Endothelial cell of umbilical vein (primary cell): Measurements from ENCODE around the gene TTL. TPM values are rescaled to one million over a fixed set of nuclear protein-coding genes. Genes with fewer than 3 reads are reported as not detected.

ENCODE experiments used
- BruUV-seq: library from RNA; stranded (reverse); fragments of 400-500 nt; replicated peaks from 2 replicates; lab custom pipeline; 2021; lab: Mats Ljungman, UMichigan
- CTCF ChIA-PET: fragments of 300-600, 350-600 bp; sonication (Branson Sonifier 250); formaldehyde crosslinking; loops from one replicate; lab custom pipeline; 2021; ENCODE audit warnings: antibody characterized with exemption, inconsistent platforms; lab: Charles Lee
- POLR2A ChIA-PET: fragments of 300-600, 350-600 bp; sonication (Branson Sonifier 250); formaldehyde crosslinking; loops from one replicate; lab custom pipeline; 2021; ENCODE audit warnings: antibody characterized with exemption, inconsistent platforms; lab: Charles Lee
- DNase-seq: peaks from one replicate; pipeline ENCODE4 v3.0.0-alpha.2; 2011; ENCODE audit warnings: low read depth, low spot score
- FAIRE-seq: peaks from 2 replicates; lab custom pipeline; 2011; peaks lifted over from hg19 to GRCh38; lab: Jason Lieb, UNC
- H2AFZ ChIP-seq: 2 replicates; pipeline ENCODE4 v1.6.0; 2012; ENCODE audit warnings: low read depth, low read length, control low read depth, inconsistent platforms
- H3K27ac ChIP-seq: 2 replicates; pipeline ENCODE4 v1.5.1; 2011; ENCODE audit warnings: low read depth, mild to moderate bottlenecking, control low read depth, low read length, moderate library complexity; ENCODE audit not compliant: insufficient read depth
- H3K27me3 ChIP-seq, 2 experiments: 2 replicates each; pipeline versions ENCODE4 v1.6.0 to v1.6.1; 2011; ENCODE audit warnings: low read length in 2 of 2, mixed read lengths in 1 of 2; ENCODE audit not compliant: control insufficient read depth in 2 of 2, insufficient read depth in 2 of 2
- H3K36me3 ChIP-seq, 2 experiments: 2 replicates in 1 of 2; 3 replicates in 1 of 2; pipeline ENCODE4 v1.5.1; 2011; ENCODE audit warnings: low read length in 2 of 2, mild to moderate bottlenecking in 1 of 2, moderate library complexity in 1 of 2; ENCODE audit not compliant: control insufficient read depth in 2 of 2, insufficient read depth in 2 of 2; ENCODE audit errors: extremely low read depth in 1 of 2
- H3K4me1 ChIP-seq: 3 replicates; pipeline ENCODE4 v1.5.1; 2011; ENCODE audit warnings: mild to moderate bottlenecking, low read length; ENCODE audit not compliant: control insufficient read depth, insufficient read depth; ENCODE audit errors: extremely low read depth
- H3K4me2 ChIP-seq: 2 replicates; pipeline ENCODE4 v1.6.1; 2011; ENCODE audit warnings: low read length, control low read depth, mixed read lengths; ENCODE audit not compliant: insufficient read depth
- H3K4me3 ChIP-seq, 3 experiments: fragments of 200-600 bp in 1 of 3; sonication (generic), shearing (Covaris generic) in 1 of 3; replicated peaks in 1 of 3; 2 replicates each; pipeline ENCODE4 v1.5.1; 2011 to 2016; ENCODE audit warnings: control low read depth in 3 of 3, low read length in 3 of 3, mild to moderate bottlenecking in 2 of 3, inconsistent platforms in 1 of 3, low read depth in 1 of 3, moderate library complexity in 1 of 3; ENCODE audit not compliant: insufficient read depth in 1 of 3
- H3K79me2 ChIP-seq: 2 replicates; pipeline ENCODE4 v1.6.0; 2012; ENCODE audit warnings: low read length, inconsistent platforms; ENCODE audit not compliant: control insufficient read depth, insufficient read depth
- H3K9ac ChIP-seq: replicated peaks from 2 replicates; pipeline ENCODE3; 2011; ENCODE audit warnings: low read length, control low read depth; ENCODE audit not compliant: insufficient read depth; ENCODE audit errors: extremely low read depth
- H3K9me1 ChIP-seq: replicated peaks from 3 replicates; pipeline ENCODE4 v1.6.0; 2011; ENCODE audit warnings: mild to moderate bottlenecking, low read length; ENCODE audit not compliant: control insufficient read depth, insufficient read depth; ENCODE audit errors: extremely low read depth
- H3K9me3 ChIP-seq: replicated peaks from 2 replicates; pipeline ENCODE4 v1.5.1; 2012; ENCODE audit warnings: low read length, inconsistent platforms; ENCODE audit not compliant: control insufficient read depth, insufficient read depth
- H4K20me1 ChIP-seq: replicated peaks from 2 replicates; pipeline ENCODE3; 2011; ENCODE audit warnings: mild to moderate bottlenecking, low read length; ENCODE audit not compliant: control insufficient read depth, insufficient read depth; ENCODE audit errors: extremely low read depth
- EZH2 ChIP-seq: IDR thresholded peaks from 2 replicates; pipeline ENCODE4 v1.6.1; 2012; ENCODE audit warnings: borderline replicate concordance, low read depth, mild to moderate bottlenecking, moderate library complexity, low read length, inconsistent platforms; ENCODE audit not compliant: severe bottlenecking
- FOS ChIP-seq: IDR thresholded peaks from 2 replicates; pipeline ENCODE4 v1.6.1; 2011; ENCODE audit warnings: mild to moderate bottlenecking, low read length, moderate library complexity, borderline replicate concordance; ENCODE audit not compliant: insufficient read depth
- GATA2 ChIP-seq: IDR thresholded peaks from 2 replicates; pipeline ENCODE4 v1.7.0; 2011; ENCODE audit warnings: low read depth, mild to moderate bottlenecking, moderate library complexity, mixed read lengths, low read length; ENCODE audit not compliant: insufficient read length, insufficient read depth
- JUN ChIP-seq: IDR thresholded peaks from 2 replicates; pipeline ENCODE4 v1.6.1; 2011; ENCODE audit warnings: borderline replicate concordance, low read depth; ENCODE audit not compliant: insufficient read length, insufficient read depth
- MYC ChIP-seq: IDR thresholded peaks from one replicate; pipeline ENCODE4 v1.6.1; 2011; ENCODE audit warnings: mild to moderate bottlenecking, low read depth, low read length
- POLR2A ChIP-seq: IDR thresholded peaks from 2 replicates; pipeline ENCODE4 v1.6.1; 2012; ENCODE audit warnings: low read depth, mild to moderate bottlenecking, control low read depth, low read length
- POLR2AphosphoS5 ChIP-seq: IDR thresholded peaks from 2 replicates; pipeline ENCODE4 v1.6.1; 2012; ENCODE audit warnings: low read depth, mild to moderate bottlenecking, control low read depth, low read length, moderate library complexity; ENCODE audit not compliant: insufficient read depth
- dilution Hi-C: fragments of 300-500 bp; cut with MboI; formaldehyde crosslinking; loops from one replicate; pipeline ENCODE4 v1.15.0; 2019; ENCODE audit warnings: low sequenced_read_pairs; ENCODE audit not compliant: extremely low pct_ligation_motif_present
- intact Hi-C: fragments of 100-400 bp; cut with micrococcal nuclease; formaldehyde crosslinking; loops from one replicate; pipeline ENCODE4 v1.10.0; 2022
- polyA plus RNA-seq, 4 experiments: library from polyadenylated mRNA; depleted of rRNA in 3 of 4; stranded (reverse) in 3 of 4; unstranded in 1 of 4; fragments of >200 nt; gene quantifications; 2 replicates each; pipeline versions ENCODE4 v1.2.1 to v1.2.3, GENCODE V29; 2011 to 2012; ENCODE audit warnings: missing spikeins in 1 of 4
- total RNA-seq: library from RNA; stranded (reverse); gene quantifications from 2 replicates; pipeline ENCODE4 v1.2.3, GENCODE V29; 2021
- TF ChIP-seq, protein P1 (sequence below): IDR thresholded peaks from 2 replicates; pipeline ENCODE4 v1.6.1; 2011; ENCODE audit not compliant: insufficient read depth, insufficient read length
- TF ChIP-seq, protein P2 (sequence below), 2 donors: IDR thresholded peaks; 1 replicate in 1 of 2; 2 replicates in 1 of 2; pipeline ENCODE4 v1.5.1; 2011; ENCODE audit warnings: low read length in 2 of 2, mild to moderate bottlenecking in 2 of 2, moderate library complexity in 2 of 2, control low read depth in 1 of 2, inconsistent platforms in 1 of 2, low read depth in 1 of 2; ENCODE audit not compliant: insufficient read depth in 1 of 2; ENCODE audit errors: extremely low read depth in 1 of 2

TTL gene
- total and polyA plus RNA-seq, 2 donors (not counting 3 experiments of a cell fraction or from before 2014, with no cell fraction given) = 21.9 to 66.8 TPM

DNA sequence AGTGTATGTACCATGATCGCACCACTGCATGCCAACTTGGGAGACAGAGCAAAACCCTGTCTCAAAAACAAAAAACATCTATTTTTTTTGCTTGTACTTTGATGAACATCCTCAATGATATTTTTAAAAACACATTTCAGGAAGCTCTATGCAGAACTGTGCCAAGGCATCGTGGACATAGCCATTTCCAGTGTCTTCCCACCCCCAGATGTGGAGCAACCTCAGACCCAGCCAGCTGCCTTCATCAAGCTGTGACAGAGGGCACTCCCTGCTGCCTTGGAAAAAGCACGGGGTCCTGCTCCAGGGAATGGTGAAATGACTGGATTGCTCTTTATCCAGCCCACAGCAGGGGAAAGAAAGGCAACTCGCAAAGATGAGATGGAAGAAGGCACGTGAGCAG lies 46.6 kb downstream of the TTL start:
- Histone ChIP-seq H3K27ac (no peak overlapping the region), H4K20me1 (no peaks in the 10 kb centered on the region), H3K4me3 (no peak overlapping the region), H3K9ac (no peak overlapping the region), H3K36me3 (peaks cover 11 to 16% of the 10 kb centered on the region in 2 experiments), H3K79me2 (no peaks in the 10 kb centered on the region), H3K9me3 (no peaks in the 10 kb centered on the region), H3K4me1 (no peaks in the 10 kb centered on the region), H3K27me3 (no peaks in the 10 kb centered on the region), H3K4me2 (no peak overlapping the region), H2AFZ (no peak overlapping the region), H3K9me1 (no peaks in the 10 kb centered on the region)
- intact Hi-C loops (no loop called here), dilution Hi-C loops (no loop called here)
- no peak for DNase-seq
- CTCF ChIA-PET = interaction anchor here (1.1 kb wide), 1 partner anchor 10 kb away, joined by 3 read pairs; no protein-coding TSS in a partner anchor
- no TSS peak for BruUV-seq
- TF ChIP-seq POLR2AphosphoS5 (no peak), GATA2 (no peak), FOS (no peak), POLR2A (no peak), MYC (no peak), EZH2 (no peak), JUN (no peak)
- TF ChIP-seq, protein P1, sequence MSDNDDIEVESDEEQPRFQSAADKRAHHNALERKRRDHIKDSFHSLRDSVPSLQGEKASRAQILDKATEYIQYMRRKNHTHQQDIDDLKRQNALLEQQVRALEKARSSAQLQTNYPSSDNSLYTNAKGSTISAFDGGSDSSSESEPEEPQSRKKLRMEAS = no peak
- TF ChIP-seq, protein P2, sequence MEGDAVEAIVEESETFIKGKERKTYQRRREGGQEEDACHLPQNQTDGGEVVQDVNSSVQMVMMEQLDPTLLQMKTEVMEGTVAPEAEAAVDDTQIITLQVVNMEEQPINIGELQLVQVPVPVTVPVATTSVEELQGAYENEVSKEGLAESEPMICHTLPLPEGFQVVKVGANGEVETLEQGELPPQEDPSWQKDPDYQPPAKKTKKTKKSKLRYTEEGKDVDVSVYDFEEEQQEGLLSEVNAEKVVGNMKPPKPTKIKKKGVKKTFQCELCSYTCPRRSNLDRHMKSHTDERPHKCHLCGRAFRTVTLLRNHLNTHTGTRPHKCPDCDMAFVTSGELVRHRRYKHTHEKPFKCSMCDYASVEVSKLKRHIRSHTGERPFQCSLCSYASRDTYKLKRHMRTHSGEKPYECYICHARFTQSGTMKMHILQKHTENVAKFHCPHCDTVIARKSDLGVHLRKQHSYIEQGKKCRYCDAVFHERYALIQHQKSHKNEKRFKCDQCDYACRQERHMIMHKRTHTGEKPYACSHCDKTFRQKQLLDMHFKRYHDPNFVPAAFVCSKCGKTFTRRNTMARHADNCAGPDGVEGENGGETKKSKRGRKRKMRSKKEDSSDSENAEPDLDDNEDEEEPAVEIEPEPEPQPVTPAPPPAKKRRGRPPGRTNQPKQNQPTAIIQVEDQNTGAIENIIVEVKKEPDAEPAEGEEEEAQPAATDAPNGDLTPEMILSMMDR (IDR thresholded peaks at IDR 0.05; ENCODE audit: extremely low read depth in 1 of 2, insufficient read depth in 1 of 2, low read depth in 1 of 2, low read length in 2 of 2) = no peak
- FAIRE-seq = no peak
- POLR2A ChIA-PET = no interaction called here
